ENCODE measurements around the gene COL10A1.
A peak's percentile ranks its signal among the peaks of the same experiment; 100 is the strongest.
"Not testable (repeated sequence)": the region's sequence is repeated elsewhere in the genome, so short reads cannot be mapped to it uniquely, and the experiment has no call there.

Gene COL10A1

GRCh38 chr6:116118608-116119007 lies 7.3 kb downstream of the COL10A1 start:
- no peak for DNase-seq

GRCh38 chr6:116115781-116116180 lies 10.2 kb downstream of the COL10A1 start:
- peak; percentile 6 for DNase-seq

GRCh38 chr6:116113386-116113785 lies 12.5 kb downstream of the COL10A1 start:
- DNase-seq: no peak

GRCh38 chr6:116111552-116112528 lies 14.1 kb downstream of the COL10A1 start:
- peak; percentile 62 for DNase-seq

GRCh38 chr6:116108836-116109235 lies 17.1 kb downstream of the COL10A1 start:
- no peak for DNase-seq

GRCh38 chr6:116106146-116106545 lies 19.8 kb downstream of the COL10A1 start:
- DNase-seq: no peak

GRCh38 chr6:116105247-116105646 lies 20.7 kb downstream of the COL10A1 start:
- DNase-seq: no peak

GRCh38 chr6:116104636-116105035 lies 21.3 kb downstream of the COL10A1 start:
- DNase-seq: no peak

- no peak for DNase-seq
These were observed 23.1 kb downstream of the COL10A1 start for GRCh38 chr6:116102873-116103272.

- DNase-seq: no peak
These were observed 24.1 kb downstream of the COL10A1 start for GRCh38 chr6:116101790-116102189.

- no peak for DNase-seq
These were observed 24.6 kb downstream of the COL10A1 start for GRCh38 chr6:116101302-116101718.

GRCh38 chr6:116100419-116101301 lies 25.3 kb downstream of the COL10A1 start, which contains the start of gene NT5DC1:
Gene NT5DC1, plus strand, starts transcription at chr6:116100853. Its CDS starts 78 bp downstream, at chr6:116100931.
- DNase-seq: peak; percentile 88

GRCh38 chr6:116099036-116099435 lies 26.9 kb downstream of the COL10A1 start:
- no peak for DNase-seq

- DNase-seq: peak; percentile 30
These were observed 28.7 kb downstream of the COL10A1 start for GRCh38 chr6:116096979-116097816.

GRCh38 chr6:116096048-116096759 lies 29.7 kb downstream of the COL10A1 start:
- not testable (repeated sequence) for DNase-seq

GRCh38 chr6:116094041-116094440 lies 31.9 kb downstream of the COL10A1 start:
- no peak for DNase-seq

GRCh38 chr6:116090251-116090650 lies 35.7 kb downstream of the COL10A1 start:
- no peak for DNase-seq

GRCh38 chr6:116088946-116089345 lies 37.0 kb downstream of the COL10A1 start:
- no peak for DNase-seq

GRCh38 chr6:116087437-116088027 lies 38.4 kb downstream of the COL10A1 start:
- DNase-seq: no peak

GRCh38 chr6:116084284-116084683 lies 41.6 kb downstream of the COL10A1 start:
- no peak for DNase-seq

- DNase-seq: no peak
These were observed 42.9 kb downstream of the COL10A1 start for GRCh38 chr6:116083052-116083451.
